ENCODE results near the gene DLD. TPM values are rescaled to one million over a fixed set of nuclear protein-coding genes. Genes with fewer than 3 reads are reported as not detected.
A peak's percentile ranks its signal among the peaks of the same experiment; 100 is the strongest.

Gene DLD
- total RNA-seq, 4 donors from 2014 or later: 46.0 to 131 (median 126) TPM

- Histone ChIP-seq H3K4me1 (peaks cover 0 to 16% (median 4%) of the 10 kb centered on the region in 4 donors), H3K27ac (no peak overlapping the region), H3K4me3 (no peak overlapping the region), H3K9me3 (no peaks in the 10 kb centered on the region), H3K27me3 (no peaks in the 10 kb centered on the region), H3K36me3 (no peaks in the 10 kb centered on the region)
- TF ChIP-seq CTCF (IDR thresholded peaks at IDR 0.05) (no peak), EP300 (IDR thresholded peaks at IDR 0.05; ENCODE audit: low read depth) (no peak), POLR2AphosphoS5 (IDR thresholded peaks at IDR 0.05) (no peak), POLR2A (IDR thresholded peaks at IDR 0.05) (no peak)
- in situ Hi-C loops (cut with MboI; ENCODE audit: low pct_ligation_motif_present in 1 of 4, low pct_unique_long_range_greater_than_20kb in 1 of 4, low sequenced_read_pairs in 3 of 4) (loop anchor here in 1 of 4 donors (25.0 kb wide), 1 partner anchor 281 kb away; the partner anchor contains the start of gene BCAP29), intact Hi-C loops (cut with DNase I; ENCODE audit: low total_unique reads) (no loop called here)
- 59 to 63% methylated on average over 3 of the region's 3 CpGs for WGBS, 2 donors (ENCODE audit: low coverage in 1 of 2)
- DNase-seq: no peak
Observed at GRCh38 chr7:107867858-107868466, 23.0 kb upstream of the DLD start.

- DNase-seq: no peak
- no peak overlapping the region for H3K4me3 ChIP-seq
- H3K27ac ChIP-seq: no peak overlapping the region
- intact Hi-C loops (cut with DNase I; ENCODE audit: low total_unique reads): no loop called here
- no peaks in the 10 kb centered on the region for H3K9me3 ChIP-seq
- H3K36me3 ChIP-seq: no peaks in the 10 kb centered on the region
- in situ Hi-C loops (cut with MboI; ENCODE audit: low pct_ligation_motif_present in 1 of 4, low pct_unique_long_range_greater_than_20kb in 1 of 4, low sequenced_read_pairs in 3 of 4): loop anchor here (10.0 to 25.0 kb wide), 4 partner anchors 86 to 406 kb away; partner anchors contain the start of genes CBLL1 (in 2 of the 4) and BCAP29 (in 1 of the 4)
- peaks cover 0 to 33% (median 10%) of the 10 kb centered on the region in 4 donors for H3K4me1 ChIP-seq
- no peaks in the 10 kb centered on the region for H3K27me3 ChIP-seq
- WGBS, 2 donors (ENCODE audit: low coverage in 1 of 2): 69 to 83% methylated on average over 5 of the region's 5 CpGs
- TF ChIP-seq POLR2A (IDR thresholded peaks at IDR 0.05): no peak
- no peak for TF ChIP-seq CTCF (IDR thresholded peaks at IDR 0.05)
- TF ChIP-seq EP300 (IDR thresholded peaks at IDR 0.05; ENCODE audit: low read depth): no peak
- TF ChIP-seq POLR2AphosphoS5 (IDR thresholded peaks at IDR 0.05): no peak
Observed at GRCh38 chr7:107870427-107871000, 20.5 kb upstream of the DLD start.

GRCh38 chr7:107874111-107874510 is 16.9 kb upstream of the DLD start:
- Histone ChIP-seq H3K4me3 (no peak overlapping the region), H3K27ac (peak overlapping the region in 2 of 4 donors; percentile 41 to 67), H3K4me1 (peaks cover 0 to 19% (median 6%) of the 10 kb centered on the region in 4 donors), H3K9me3 (no peaks in the 10 kb centered on the region), H3K27me3 (no peaks in the 10 kb centered on the region), H3K36me3 (no peaks in the 10 kb centered on the region)
- WGBS, 2 donors (ENCODE audit: low coverage in 1 of 2): 42 to 43% methylated on average over 2 of the region's 2 CpGs
- no peak for DNase-seq
- intact Hi-C loops (cut with DNase I; ENCODE audit: low total_unique reads) (loop anchor here (2.0 kb wide), 1 partner anchor 411 kb away; no protein-coding TSS in a partner anchor), in situ Hi-C loops (cut with MboI; ENCODE audit: low pct_ligation_motif_present in 1 of 4, low pct_unique_long_range_greater_than_20kb in 1 of 4, low sequenced_read_pairs in 3 of 4) (loop anchor here (10.0 to 25.0 kb wide), 4 partner anchors 89 to 409 kb away; partner anchors contain the start of genes CBLL1 (in 2 of the 4) and BCAP29 (in 1 of the 4))
- peak in 1 of 3 donors; percentile 45 for TF ChIP-seq POLR2AphosphoS5 (IDR thresholded peaks at IDR 0.05)
- TF ChIP-seq POLR2A (IDR thresholded peaks at IDR 0.05): no peak

- H3K9me3 ChIP-seq: no peaks in the 10 kb centered on the region
- H3K36me3 ChIP-seq: no peaks in the 10 kb centered on the region
- peaks cover 0 to 21% (median 6%) of the 10 kb centered on the region in 4 donors for H3K4me1 ChIP-seq
- no peaks in the 10 kb centered on the region for H3K27me3 ChIP-seq
- DNase-seq: peak; percentile 53
- H3K27ac ChIP-seq: peak overlapping the region in 2 of 4 donors; percentile 41 to 67
- intact Hi-C loops (cut with DNase I; ENCODE audit: low total_unique reads) (loop anchor here (2.0 kb wide), 1 partner anchor 412 kb away; no protein-coding TSS in a partner anchor), in situ Hi-C loops (cut with MboI; ENCODE audit: low pct_ligation_motif_present in 1 of 4, low pct_unique_long_range_greater_than_20kb in 1 of 4, low sequenced_read_pairs in 3 of 4) (loop anchor here (10.0 to 25.0 kb wide), 8 partner anchors 90 to 688 kb away; partner anchors contain the start of genes CBLL1 (in 3 of the 4), BCAP29 (in 1 of the 4), GPR22 (in 1 of the 4) and LAMB4 (in 1 of the 4))
- TF ChIP-seq POLR2A (IDR thresholded peaks at IDR 0.05) (no peak), EP300 (IDR thresholded peaks at IDR 0.05; ENCODE audit: low read depth) (no peak), POLR2AphosphoS5 (IDR thresholded peaks at IDR 0.05) (peak in 1 of 3 donors; percentile 43), CTCF (IDR thresholded peaks at IDR 0.05) (peak; percentile 69 to 82 (median 72))
- no peak overlapping the region for H3K4me3 ChIP-seq
- 17 to 24% methylated on average over 5 to 6 of the region's 6 CpGs for WGBS, 2 donors (ENCODE audit: low coverage in 1 of 2)
Observed at GRCh38 chr7:107874605-107875446, 16.2 kb upstream of the DLD start.
